Mesenteric fat pad (tissue), 1 donor: ENCODE results near the gene PDLIM4. TPM values are rescaled to one million over a fixed set of nuclear protein-coding genes. Genes with fewer than 3 reads are reported as not detected.
A peak's percentile ranks its signal among the peaks of the same experiment; 100 is the strongest.

Experiments used
- DNase-seq: peaks from one replicate; pipeline ENCODE4 v3.0.0-alpha.2; 2020; ENCODE audit warnings: low spot score
- total RNA-seq: library from RNA; stranded (reverse); fragmentation: NEBNext Ultra II Directional; extraction: Animal tissue kit (Norgen Biotek cat#: 25700); gene quantifications from one replicate; pipeline ENCODE4 v1.2.1, GENCODE V29; 2021
- donor health status: DM: yes; HTN: yes; CAD: no.

The PDLIM4 gene
- total RNA-seq, 1 donor from 2014 or later: 23.1 TPM

- DNase-seq: peak; percentile 91
Observed at GRCh38 chr5:132227235-132227484, 30.3 kb upstream of the PDLIM4 start.

DNA sequence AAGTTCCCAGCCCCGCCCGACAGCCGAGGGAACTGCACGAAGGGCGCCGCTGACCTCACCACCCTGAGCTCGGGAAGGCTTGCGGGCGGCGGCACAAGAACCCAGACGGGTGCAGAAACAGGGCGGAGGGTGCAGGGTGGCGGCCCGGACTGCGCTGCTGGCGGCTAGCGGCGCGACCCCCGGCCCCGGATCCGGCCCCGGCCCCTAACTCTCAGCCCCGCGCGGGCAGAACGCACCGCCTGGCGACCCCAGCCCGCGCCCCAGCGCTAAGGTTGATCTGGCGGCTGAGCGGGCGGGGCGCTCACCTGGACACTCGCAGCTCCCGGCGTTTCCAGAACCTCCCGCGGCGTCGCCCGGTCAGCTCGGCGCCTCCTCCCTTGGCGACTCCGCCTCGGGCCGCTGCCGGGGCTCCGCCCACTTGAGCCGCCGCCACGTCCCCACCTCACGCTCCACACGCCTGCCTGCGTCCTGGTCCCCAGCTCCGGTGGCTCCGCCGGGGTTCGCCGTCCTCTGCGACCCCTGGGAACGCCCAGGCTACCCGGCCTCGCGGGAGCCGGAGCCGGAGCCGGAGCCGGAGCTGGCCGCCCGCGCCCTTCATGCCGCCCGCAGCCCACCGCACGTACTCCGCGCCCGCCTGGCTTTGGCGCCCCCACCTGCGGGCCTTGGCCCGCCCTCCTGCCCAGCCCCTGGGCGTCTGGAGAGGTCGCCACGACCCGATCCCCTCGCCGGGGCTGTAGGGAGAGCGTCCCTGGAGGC lies 29.8 kb upstream of the PDLIM4 start, which contains the start of gene P4HA2:
Gene P4HA2, minus strand, starts transcription at position 369 of the 756 bp plus-strand sequence. CDS start 9,227 bp downstream, outside the sequence.
- peak; percentile 95 for DNase-seq

DNA sequence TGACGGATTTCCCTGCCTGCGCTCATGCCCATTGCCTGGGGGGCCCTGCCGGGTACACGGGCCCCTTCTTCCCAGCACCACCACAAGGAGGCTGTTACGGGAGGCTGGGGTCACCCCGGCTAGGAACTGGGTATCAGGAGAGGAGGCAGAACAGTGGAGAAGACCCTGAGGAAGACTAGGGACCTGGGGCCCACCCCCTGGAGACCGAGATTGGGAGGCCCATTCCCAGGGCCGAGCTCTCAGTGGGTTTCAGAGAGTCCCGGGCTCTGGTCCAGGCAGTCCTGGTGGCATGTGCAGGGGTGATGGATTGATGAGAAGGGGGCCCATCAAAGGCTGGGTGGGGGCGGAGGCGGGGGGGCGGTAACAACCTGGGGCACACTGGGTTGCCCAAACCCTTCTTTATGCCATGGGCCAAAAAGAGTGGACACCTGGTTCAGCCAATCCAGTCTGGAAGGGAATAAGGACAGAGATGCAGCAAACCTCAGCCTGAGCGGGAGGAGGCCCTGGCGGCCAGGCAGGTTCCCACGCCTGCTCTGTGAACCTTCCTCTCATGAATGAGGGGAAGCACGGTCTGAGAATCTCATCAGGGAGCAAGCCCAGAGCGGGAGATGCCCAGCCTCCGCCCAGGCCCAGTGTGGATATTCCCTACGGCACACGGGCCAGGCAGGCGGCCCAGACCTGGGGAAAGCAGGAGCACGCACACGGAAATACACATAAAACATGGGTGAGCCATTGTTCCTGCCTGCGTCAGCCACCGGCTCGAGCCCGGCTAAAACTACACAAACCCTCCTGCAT lies 29.1 kb upstream of the PDLIM4 start:
- DNase-seq: peak; percentile 78

GRCh38 chr5:132229236-132229635 lies 28.3 kb upstream of the PDLIM4 start:
- peak; percentile 43 for DNase-seq

DNA sequence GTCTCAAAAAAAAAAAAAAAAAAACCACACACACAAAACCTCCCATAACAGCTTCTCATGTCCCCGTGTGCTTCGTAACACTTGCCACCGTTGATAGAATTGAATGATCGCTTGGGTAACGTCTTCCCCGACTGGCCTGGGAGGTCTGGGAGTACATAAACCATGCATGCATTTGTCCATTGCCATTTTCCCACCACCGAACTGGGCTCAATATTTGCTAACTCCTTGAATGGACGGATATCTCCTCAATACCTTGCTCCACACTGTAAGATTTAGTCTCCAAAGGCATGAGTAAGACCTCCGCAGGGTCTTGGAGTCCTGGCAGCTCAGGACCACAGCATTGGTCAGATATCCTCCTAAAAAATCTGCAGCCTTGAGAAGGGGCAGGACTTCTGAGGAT lies 26.6 kb upstream of the PDLIM4 start:
- peak; percentile 51 for DNase-seq

DNA sequence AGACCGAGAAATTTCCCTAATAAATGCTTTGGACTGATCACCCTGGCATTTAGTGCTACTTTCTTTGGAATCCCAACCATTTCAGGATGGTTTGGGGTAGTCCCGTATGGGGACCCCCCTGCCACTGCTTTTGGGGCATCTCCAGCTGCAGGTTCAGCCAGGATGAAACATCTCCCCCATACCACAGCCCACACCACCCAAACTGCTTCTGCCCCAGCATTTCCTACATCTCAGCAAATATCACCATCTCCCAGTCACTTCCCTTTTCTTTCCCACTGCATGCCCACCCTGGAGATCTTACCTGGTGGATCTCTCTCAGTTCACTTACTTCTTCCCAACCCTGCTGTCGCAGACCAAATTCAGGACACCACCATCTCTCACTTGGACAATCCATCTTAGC lies 25.0 kb upstream of the PDLIM4 start:
- peak; percentile 62 for DNase-seq

- peak; percentile 69 for DNase-seq
Observed at GRCh38 chr5:132233081-132233480, 24.4 kb upstream of the PDLIM4 start.

DNA sequence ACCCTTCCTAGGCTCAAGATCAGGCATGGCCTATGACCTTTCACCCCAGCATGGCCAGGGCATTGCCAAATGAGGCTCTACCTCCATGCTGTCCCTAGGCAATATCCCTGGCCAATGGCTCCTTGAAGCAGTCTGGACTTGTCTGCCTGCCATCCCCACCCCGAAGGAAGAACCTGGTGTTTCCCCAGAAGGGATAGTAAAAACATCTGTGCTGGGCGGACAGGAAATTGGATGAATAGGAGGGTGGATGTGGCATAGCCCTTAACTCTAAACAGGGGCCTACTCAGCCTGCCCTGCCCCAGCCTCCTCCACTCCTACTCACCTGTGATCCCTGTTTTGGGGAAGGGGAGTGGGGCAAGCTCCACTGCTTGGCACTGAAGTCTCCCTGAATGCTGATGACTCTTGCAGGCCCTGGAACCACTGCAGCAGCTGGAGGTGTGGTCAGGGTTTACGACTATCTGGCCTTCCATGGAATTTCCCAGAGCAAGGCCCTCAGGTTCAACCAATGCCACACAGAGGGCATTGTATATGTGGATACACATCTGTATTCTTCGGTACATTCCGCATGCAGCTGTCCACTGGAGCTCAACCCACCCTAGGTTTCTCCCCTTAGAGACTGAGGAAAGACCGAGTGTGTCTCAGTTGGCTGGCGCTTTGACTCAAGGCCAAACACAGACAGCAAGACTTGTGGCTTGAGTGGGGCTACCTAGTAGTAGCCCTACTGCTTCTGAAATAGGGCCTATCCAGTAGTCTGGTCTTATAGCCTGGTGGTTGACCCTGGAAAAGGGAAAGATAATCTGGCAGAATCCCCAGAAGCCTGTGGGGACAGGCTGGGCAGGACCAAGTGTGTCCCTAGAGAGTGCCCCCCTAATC lies 23.4 kb upstream of the PDLIM4 start:
- peak; percentile 55 for DNase-seq

- peak; percentile 24 for DNase-seq
Observed at GRCh38 chr5:132234684-132235062, 22.8 kb upstream of the PDLIM4 start.

- DNase-seq: peak; percentile 3
Observed at GRCh38 chr5:132235340-132235739, 22.2 kb upstream of the PDLIM4 start.

DNA sequence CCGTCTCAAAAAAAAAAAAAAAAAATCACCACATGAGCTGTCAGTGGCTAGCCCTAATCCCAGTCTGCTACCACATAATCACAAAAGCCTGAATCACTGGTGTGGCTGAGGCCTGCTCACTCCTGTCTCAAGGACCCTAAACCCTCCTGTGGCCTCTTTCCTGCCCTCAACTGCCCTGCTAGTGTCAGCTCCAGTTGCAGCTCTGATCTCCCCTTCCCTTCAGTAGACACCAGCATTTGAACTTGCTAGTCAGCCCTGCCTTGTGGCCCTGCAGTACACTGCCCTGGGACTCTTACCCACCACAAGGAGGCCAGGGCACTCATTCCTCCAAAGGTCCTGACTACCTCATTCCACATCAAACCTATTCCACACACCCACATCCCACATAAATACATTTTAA lies 20.4 kb upstream of the PDLIM4 start:
- peak; percentile 18 for DNase-seq

DNA sequence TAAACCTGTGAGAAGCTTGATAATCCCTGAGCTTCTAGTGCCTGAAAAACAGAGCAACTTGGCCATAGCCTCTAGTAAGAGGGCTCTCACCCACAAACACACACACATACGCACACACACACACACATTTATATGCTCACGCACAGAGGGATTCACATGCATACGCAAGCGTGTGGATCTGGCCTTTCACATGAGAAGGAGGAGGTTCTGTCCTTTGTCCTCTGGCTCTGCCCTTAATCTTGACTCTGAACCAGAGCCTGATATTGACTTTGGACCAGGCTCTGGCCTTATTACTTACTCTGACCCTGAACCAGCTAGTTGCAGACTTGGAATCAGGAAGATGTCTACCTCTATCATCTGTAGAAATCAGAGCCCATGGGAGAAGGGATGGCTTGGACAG lies 19.8 kb upstream of the PDLIM4 start:
- peak; percentile 6 for DNase-seq

GRCh38 chr5:132238169-132238744 lies 19.2 kb upstream of the PDLIM4 start:
- DNase-seq: peak; percentile 90

GRCh38 chr5:132238901-132239500 lies 18.5 kb upstream of the PDLIM4 start:
- peak; percentile 71 for DNase-seq

GRCh38 chr5:132239776-132240175 lies 17.7 kb upstream of the PDLIM4 start:
- peak; percentile 22 for DNase-seq

GRCh38 chr5:132243366-132243977 lies 14.0 kb upstream of the PDLIM4 start:
- peak; percentile 55 for DNase-seq

- no peak for DNase-seq
Observed at GRCh38 chr5:132245593-132245992, 11.9 kb upstream of the PDLIM4 start.

DNA sequence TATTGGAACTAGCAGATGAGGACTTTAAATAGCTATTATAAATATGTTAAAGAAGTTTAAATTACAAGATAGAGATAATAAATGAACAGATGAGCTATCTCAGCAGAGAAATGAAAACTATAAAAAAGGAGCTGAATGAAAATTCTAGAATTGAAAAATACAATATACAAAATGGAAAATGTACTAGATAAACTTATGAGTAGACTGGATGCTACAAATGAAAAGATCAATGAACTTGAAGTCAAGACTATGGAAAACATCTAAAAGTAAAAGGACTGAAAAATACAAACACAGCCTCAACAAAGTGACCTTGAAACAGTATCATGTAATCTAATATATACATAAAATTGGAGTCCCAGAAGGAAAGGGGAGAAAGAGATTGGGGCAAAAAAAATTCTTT lies 10.7 kb upstream of the PDLIM4 start:
- DNase-seq: no peak

DNA sequence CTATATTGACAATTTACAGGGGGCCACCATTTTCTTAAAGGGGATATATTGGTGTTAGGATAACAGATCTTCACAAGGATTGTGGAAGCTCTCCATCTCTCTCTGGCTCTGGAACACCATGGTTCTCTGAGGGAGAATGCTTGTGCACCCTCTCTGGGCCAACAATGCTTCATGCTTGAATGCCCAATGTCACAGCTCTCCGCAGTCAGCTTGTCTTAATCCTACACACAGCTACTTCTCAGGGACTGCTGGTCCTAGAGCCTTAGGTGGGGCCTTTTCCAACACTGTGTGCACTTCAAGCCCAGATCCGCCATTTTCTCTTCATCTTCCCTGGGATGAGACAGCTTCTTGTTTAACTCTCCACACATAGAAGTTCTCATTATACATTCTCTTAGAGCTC lies 6.9 kb upstream of the PDLIM4 start:
- DNase-seq: peak; percentile 8

GRCh38 chr5:132251220-132251725 lies 6.2 kb upstream of the PDLIM4 start:
- DNase-seq: peak; percentile 45
